ENCODE results near the gene PARD6B.

GRCh38 chr20:50731930-50732690 is 730 bp downstream of the PARD6B start:
- 0 out of 2 replicates have a peak, but pooled peaks have one; percentile 5 for TF ChIP-seq CTCF (CRISPR knock-in tag; IDR thresholded peaks at IDR 0.05)
- no peak for TF ChIP-seq PRDM4 (CRISPR knock-in tag; IDR thresholded peaks at IDR 0.05; ENCODE audit: borderline replicate concordance)
- no peak for TF ChIP-seq ZSCAN21 (CRISPR knock-in tag; IDR thresholded peaks at IDR 0.05; ENCODE audit: borderline replicate concordance)
- no peak for TF ChIP-seq FOSL1 (CRISPR knock-in tag; IDR thresholded peaks at IDR 0.05; ENCODE audit: borderline replicate concordance)
- TF ChIP-seq EZH2 (conservative IDR thresholded peaks at IDR 0.05; ENCODE audit: low read depth, low read length), result no peak
- no peak for TF ChIP-seq KDM1A (CRISPR knock-in tag; IDR thresholded peaks at IDR 0.05)

Measured in HepG2 (cell line).